Measurements from ENCODE around the gene KRTAP10-8.
"Not testable (repeated sequence)": the region's sequence is repeated elsewhere in the genome, so short reads cannot be mapped to it uniquely, and the experiment has no call there.

DNA sequence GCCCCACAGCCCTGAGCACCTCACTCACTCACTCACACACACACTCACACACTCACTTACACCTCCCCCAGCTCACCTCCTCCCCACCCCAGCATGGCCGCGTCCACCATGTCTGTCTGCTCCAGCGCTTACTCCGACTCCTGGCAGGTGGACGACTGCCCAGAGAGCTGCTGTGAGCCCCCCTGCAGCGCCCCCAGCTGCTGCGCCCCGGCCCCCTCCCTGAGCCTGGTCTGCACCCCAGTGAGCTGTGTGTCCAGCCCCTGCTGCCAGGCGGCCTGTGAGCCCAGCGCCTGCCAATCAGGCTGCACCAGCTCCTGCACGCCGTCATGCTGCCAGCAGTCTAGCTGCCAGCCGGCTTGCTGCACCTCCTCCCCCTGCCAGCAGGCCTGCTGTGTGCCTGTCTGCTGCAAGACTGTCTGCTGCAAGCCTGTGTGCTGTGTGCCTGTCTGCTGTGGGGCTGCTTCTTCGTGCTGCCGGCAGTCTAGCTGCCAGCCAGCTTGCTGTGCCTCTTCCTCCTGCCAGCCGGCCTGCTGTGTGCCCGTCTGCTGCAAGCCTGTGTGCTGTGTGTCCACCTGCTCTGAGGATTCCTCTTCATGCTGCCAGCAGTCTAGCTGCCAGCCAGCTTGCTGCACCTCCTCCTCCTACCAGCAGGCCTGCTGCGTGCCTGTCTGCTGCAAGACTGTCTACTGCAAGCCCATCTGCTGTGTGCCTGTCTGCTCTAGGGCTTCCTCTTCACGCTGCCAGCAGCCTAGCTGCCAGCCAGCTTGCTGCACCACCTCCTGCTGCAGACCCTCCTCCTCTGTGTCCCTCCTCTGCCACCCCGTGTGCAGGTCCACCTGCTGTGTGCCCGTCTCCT, 34.7 kb downstream of the KRTAP10-8 start, which contains the start of gene KRTAP10-11:
- not testable (repeated sequence) for TF ChIP-seq POLR2A (IDR thresholded peaks at IDR 0.05)
- TF ChIP-seq, protein P1, sequence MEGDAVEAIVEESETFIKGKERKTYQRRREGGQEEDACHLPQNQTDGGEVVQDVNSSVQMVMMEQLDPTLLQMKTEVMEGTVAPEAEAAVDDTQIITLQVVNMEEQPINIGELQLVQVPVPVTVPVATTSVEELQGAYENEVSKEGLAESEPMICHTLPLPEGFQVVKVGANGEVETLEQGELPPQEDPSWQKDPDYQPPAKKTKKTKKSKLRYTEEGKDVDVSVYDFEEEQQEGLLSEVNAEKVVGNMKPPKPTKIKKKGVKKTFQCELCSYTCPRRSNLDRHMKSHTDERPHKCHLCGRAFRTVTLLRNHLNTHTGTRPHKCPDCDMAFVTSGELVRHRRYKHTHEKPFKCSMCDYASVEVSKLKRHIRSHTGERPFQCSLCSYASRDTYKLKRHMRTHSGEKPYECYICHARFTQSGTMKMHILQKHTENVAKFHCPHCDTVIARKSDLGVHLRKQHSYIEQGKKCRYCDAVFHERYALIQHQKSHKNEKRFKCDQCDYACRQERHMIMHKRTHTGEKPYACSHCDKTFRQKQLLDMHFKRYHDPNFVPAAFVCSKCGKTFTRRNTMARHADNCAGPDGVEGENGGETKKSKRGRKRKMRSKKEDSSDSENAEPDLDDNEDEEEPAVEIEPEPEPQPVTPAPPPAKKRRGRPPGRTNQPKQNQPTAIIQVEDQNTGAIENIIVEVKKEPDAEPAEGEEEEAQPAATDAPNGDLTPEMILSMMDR (IDR thresholded peaks at IDR 0.05) = not testable (repeated sequence)

Measured in lower leg skin (tissue), 3 donors.